AG10803 (cell line): ENCODE data around the gene MAGI1.

Source experiments
- DNase-seq: peaks from one replicate; pipeline ENCODE4 v3.0.0; 2010; ENCODE audit warnings: low read depth
- H3K4me3 ChIP-seq: 2 replicates; pipeline ENCODE4 v1.5.1; 2011; ENCODE audit warnings: mild to moderate bottlenecking, low read length, control low read depth
- CTCF ChIP-seq: conservative IDR thresholded peaks from 2 replicates; pipeline ENCODE4 v1.5.1; 2011; ENCODE audit warnings: mild to moderate bottlenecking, low read length, control low read depth, inconsistent platforms

Gene MAGI1

GRCh38 chr3:65406470-65406869 is 632.2 kb downstream of the MAGI1 start:
- peak; percentile 77 for DNase-seq
- H3K4me3 ChIP-seq = no peak overlapping the region
- TF ChIP-seq CTCF = no peak

GRCh38 chr3:65402597-65402996 is 636.1 kb downstream of the MAGI1 start:
- peak; percentile 12; the same call in 1 of the 2 replicates for TF ChIP-seq CTCF
- no peak overlapping the region for H3K4me3 ChIP-seq
- DNase-seq = peak; percentile 92

GRCh38 chr3:65401359-65402305 is 637.1 kb downstream of the MAGI1 start:
- no peak for DNase-seq
- no peak for TF ChIP-seq CTCF
- no peak overlapping the region for H3K4me3 ChIP-seq

GRCh38 chr3:65400899-65401298 is 637.8 kb downstream of the MAGI1 start:
- no peak for TF ChIP-seq CTCF
- no peak for DNase-seq
- H3K4me3 ChIP-seq = no peak overlapping the region

- no peak overlapping the region for H3K4me3 ChIP-seq
- DNase-seq = peak; percentile 13
- no peak for TF ChIP-seq CTCF
Observed at GRCh38 chr3:65398953-65399352, 639.8 kb downstream of the MAGI1 start.

- DNase-seq = no peak
- TF ChIP-seq CTCF = no peak
- H3K4me3 ChIP-seq = no peak overlapping the region
Observed at GRCh38 chr3:65396078-65396477, 642.6 kb downstream of the MAGI1 start.

- TF ChIP-seq CTCF = no peak
- H3K4me3 ChIP-seq = no peak overlapping the region
- DNase-seq = no peak
Observed at GRCh38 chr3:65391068-65391467, 647.6 kb downstream of the MAGI1 start.
